Erythroblast (primary cell): ENCODE results near the gene JAM3.

Source experiments
- GATA1 ChIP-seq: IDR thresholded peaks from 2 replicates; pipeline ENCODE4 v1.6.1; 2011; ENCODE audit warnings: low read depth, mild to moderate bottlenecking, control low read depth, low read length, moderate library complexity
- POLR2A ChIP-seq: IDR thresholded peaks from 2 replicates; pipeline ENCODE4 v1.6.1; 2011; ENCODE audit warnings: mild to moderate bottlenecking, low read length

- no peak for TF ChIP-seq POLR2A
- no peak for TF ChIP-seq GATA1
Measured at GRCh38 chr11:134049303-134049702, 19.6 kb upstream of the JAM3 start.
